ENCODE results near the gene SUGCT.

The SUGCT gene

GRCh38 chr7:40535678-40536077, 400.9 kb downstream of the SUGCT start:
- no peak overlapping the region for H3K4me3 ChIP-seq (replicated peaks; ENCODE audit: insufficient read depth, low read length)
- no peak for DNase-seq (ENCODE audit: low read depth in 1 of 2, low spot score in 1 of 2)
- no peaks in the 10 kb centered on the region for H3K27me3 ChIP-seq (ENCODE audit: insufficient read depth, poor library complexity, severe bottlenecking)
- H3K27ac ChIP-seq (replicated peaks): no peak overlapping the region
- TF ChIP-seq SPI1 (IDR thresholded peaks at IDR 0.05; ENCODE audit: borderline replicate concordance, low read depth) (no peak), POLR2AphosphoS5 (IDR thresholded peaks at IDR 0.05; ENCODE audit: low read depth) (no peak), GABPA (IDR thresholded peaks at IDR 0.05; ENCODE audit: low read depth) (no peak)
- TF ChIP-seq, protein P1, sequence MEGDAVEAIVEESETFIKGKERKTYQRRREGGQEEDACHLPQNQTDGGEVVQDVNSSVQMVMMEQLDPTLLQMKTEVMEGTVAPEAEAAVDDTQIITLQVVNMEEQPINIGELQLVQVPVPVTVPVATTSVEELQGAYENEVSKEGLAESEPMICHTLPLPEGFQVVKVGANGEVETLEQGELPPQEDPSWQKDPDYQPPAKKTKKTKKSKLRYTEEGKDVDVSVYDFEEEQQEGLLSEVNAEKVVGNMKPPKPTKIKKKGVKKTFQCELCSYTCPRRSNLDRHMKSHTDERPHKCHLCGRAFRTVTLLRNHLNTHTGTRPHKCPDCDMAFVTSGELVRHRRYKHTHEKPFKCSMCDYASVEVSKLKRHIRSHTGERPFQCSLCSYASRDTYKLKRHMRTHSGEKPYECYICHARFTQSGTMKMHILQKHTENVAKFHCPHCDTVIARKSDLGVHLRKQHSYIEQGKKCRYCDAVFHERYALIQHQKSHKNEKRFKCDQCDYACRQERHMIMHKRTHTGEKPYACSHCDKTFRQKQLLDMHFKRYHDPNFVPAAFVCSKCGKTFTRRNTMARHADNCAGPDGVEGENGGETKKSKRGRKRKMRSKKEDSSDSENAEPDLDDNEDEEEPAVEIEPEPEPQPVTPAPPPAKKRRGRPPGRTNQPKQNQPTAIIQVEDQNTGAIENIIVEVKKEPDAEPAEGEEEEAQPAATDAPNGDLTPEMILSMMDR (IDR thresholded peaks at IDR 0.05; ENCODE audit: insufficient read depth, low read length): no peak
- TF ChIP-seq, protein P2, sequence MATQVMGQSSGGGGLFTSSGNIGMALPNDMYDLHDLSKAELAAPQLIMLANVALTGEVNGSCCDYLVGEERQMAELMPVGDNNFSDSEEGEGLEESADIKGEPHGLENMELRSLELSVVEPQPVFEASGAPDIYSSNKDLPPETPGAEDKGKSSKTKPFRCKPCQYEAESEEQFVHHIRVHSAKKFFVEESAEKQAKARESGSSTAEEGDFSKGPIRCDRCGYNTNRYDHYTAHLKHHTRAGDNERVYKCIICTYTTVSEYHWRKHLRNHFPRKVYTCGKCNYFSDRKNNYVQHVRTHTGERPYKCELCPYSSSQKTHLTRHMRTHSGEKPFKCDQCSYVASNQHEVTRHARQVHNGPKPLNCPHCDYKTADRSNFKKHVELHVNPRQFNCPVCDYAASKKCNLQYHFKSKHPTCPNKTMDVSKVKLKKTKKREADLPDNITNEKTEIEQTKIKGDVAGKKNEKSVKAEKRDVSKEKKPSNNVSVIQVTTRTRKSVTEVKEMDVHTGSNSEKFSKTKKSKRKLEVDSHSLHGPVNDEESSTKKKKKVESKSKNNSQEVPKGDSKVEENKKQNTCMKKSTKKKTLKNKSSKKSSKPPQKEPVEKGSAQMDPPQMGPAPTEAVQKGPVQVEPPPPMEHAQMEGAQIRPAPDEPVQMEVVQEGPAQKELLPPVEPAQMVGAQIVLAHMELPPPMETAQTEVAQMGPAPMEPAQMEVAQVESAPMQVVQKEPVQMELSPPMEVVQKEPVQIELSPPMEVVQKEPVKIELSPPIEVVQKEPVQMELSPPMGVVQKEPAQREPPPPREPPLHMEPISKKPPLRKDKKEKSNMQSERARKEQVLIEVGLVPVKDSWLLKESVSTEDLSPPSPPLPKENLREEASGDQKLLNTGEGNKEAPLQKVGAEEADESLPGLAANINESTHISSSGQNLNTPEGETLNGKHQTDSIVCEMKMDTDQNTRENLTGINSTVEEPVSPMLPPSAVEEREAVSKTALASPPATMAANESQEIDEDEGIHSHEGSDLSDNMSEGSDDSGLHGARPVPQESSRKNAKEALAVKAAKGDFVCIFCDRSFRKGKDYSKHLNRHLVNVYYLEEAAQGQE (IDR thresholded peaks at IDR 0.05; ENCODE audit: insufficient replicate concordance, low read depth): no peak

GRCh38 chr7:40536421-40536820, 401.6 kb downstream of the SUGCT start:
- H3K27ac ChIP-seq (replicated peaks): no peak overlapping the region
- H3K4me3 ChIP-seq (replicated peaks; ENCODE audit: insufficient read depth, low read length): no peak overlapping the region
- DNase-seq (ENCODE audit: low read depth in 1 of 2, low spot score in 1 of 2): no peak
- TF ChIP-seq, protein P2 (IDR thresholded peaks at IDR 0.05; ENCODE audit: insufficient replicate concordance, low read depth): no peak
- TF ChIP-seq, protein P1 (IDR thresholded peaks at IDR 0.05; ENCODE audit: insufficient read depth, low read length): no peak
- TF ChIP-seq GABPA (IDR thresholded peaks at IDR 0.05; ENCODE audit: low read depth) (no peak), POLR2AphosphoS5 (IDR thresholded peaks at IDR 0.05; ENCODE audit: low read depth) (no peak), SPI1 (IDR thresholded peaks at IDR 0.05; ENCODE audit: borderline replicate concordance, low read depth) (no peak)
- no peaks in the 10 kb centered on the region for H3K27me3 ChIP-seq (ENCODE audit: insufficient read depth, poor library complexity, severe bottlenecking)

GRCh38 chr7:40538281-40538680, 403.5 kb downstream of the SUGCT start:
- no peak overlapping the region for H3K4me3 ChIP-seq (replicated peaks; ENCODE audit: insufficient read depth, low read length)
- no peak for TF ChIP-seq POLR2AphosphoS5 (IDR thresholded peaks at IDR 0.05; ENCODE audit: low read depth)
- TF ChIP-seq, protein P1 (IDR thresholded peaks at IDR 0.05; ENCODE audit: insufficient read depth, low read length): no peak
- DNase-seq (ENCODE audit: low read depth in 1 of 2, low spot score in 1 of 2): no peak
- H3K27ac ChIP-seq (replicated peaks): no peak overlapping the region
- no peaks in the 10 kb centered on the region for H3K27me3 ChIP-seq (ENCODE audit: insufficient read depth, poor library complexity, severe bottlenecking)

GRCh38 chr7:40541336-40541735, 406.5 kb downstream of the SUGCT start:
- Histone ChIP-seq H3K4me3 (replicated peaks; ENCODE audit: insufficient read depth, low read length) (no peak overlapping the region), H3K27me3 (ENCODE audit: insufficient read depth, poor library complexity, severe bottlenecking) (no peaks in the 10 kb centered on the region), H3K27ac (replicated peaks) (no peak overlapping the region)
- DNase-seq (ENCODE audit: low read depth in 1 of 2, low spot score in 1 of 2): no peak
- TF ChIP-seq, protein P1 (IDR thresholded peaks at IDR 0.05; ENCODE audit: insufficient read depth, low read length): no peak
- TF ChIP-seq POLR2AphosphoS5 (IDR thresholded peaks at IDR 0.05; ENCODE audit: low read depth) (no peak), GABPA (IDR thresholded peaks at IDR 0.05; ENCODE audit: low read depth) (no peak), SPI1 (IDR thresholded peaks at IDR 0.05; ENCODE audit: borderline replicate concordance, low read depth) (no peak)
